CD4-positive, alpha-beta T cell (primary cell): ENCODE measurements around the gene DDX55. TPM values are rescaled to one million over a fixed set of nuclear protein-coding genes. Genes with fewer than 3 reads are reported as not detected.

Experiments
- ATAC-seq: fragments of 200-7000 bp; cut with Tn5 transposase; one replicate; pipeline ENCODE4 v1.10.0; 2022; ENCODE audit warnings: mild to moderate bottlenecking; ENCODE audit not compliant: poor library complexity
- CTCF ChIA-PET: fragments of 350-600 bp; sonication (Branson Sonifier 250); formaldehyde crosslinking; loops from one replicate; lab custom pipeline; 2021; ENCODE audit warnings: antibody characterized with exemption, inconsistent platforms; lab: Charles Lee
- POLR2A ChIA-PET: fragments of 350-600 bp; sonication (Branson Sonifier 250); formaldehyde crosslinking; loops from one replicate; lab custom pipeline; 2021; ENCODE audit warnings: antibody characterized with exemption, inconsistent platforms; lab: Charles Lee
- DNase-seq, 14 experiments: peaks; one replicate each; pipeline ENCODE4 v3.0.0-alpha.2; 2013 to 2020; ENCODE audit warnings: mixed read lengths in 2 of 14
- H3K27ac ChIP-seq, 2 donors: one replicate each; pipeline versions ENCODE4 v1.5.1 to v1.7.0; 2013; ENCODE audit warnings: low read length in 2 of 2, low read depth in 1 of 2, mild to moderate bottlenecking in 1 of 2
- H3K27me3 ChIP-seq, 2 experiments: 1 replicate in 1 of 2; 2 replicates in 1 of 2; pipeline versions ENCODE4 v1.6.1 to v1.7.0; 2013; ENCODE audit warnings: low read length in 2 of 2, control low read depth in 1 of 2, mild to moderate bottlenecking in 1 of 2, moderate library complexity in 1 of 2; ENCODE audit not compliant: insufficient read depth in 2 of 2, control insufficient read depth in 1 of 2
- H3K36me3 ChIP-seq: one replicate; pipeline ENCODE4 v1.6.1; 2013; ENCODE audit warnings: low read length, control low read depth; ENCODE audit not compliant: insufficient read depth
- H3K4me1 ChIP-seq: one replicate; pipeline ENCODE4 v1.6.1; 2013; ENCODE audit warnings: low read length, control low read depth; ENCODE audit not compliant: insufficient read depth
- H3K4me3 ChIP-seq: one replicate; pipeline ENCODE4 v1.5.1; 2013; ENCODE audit warnings: mild to moderate bottlenecking, low read length, moderate library complexity
- H3K9me3 ChIP-seq, 2 experiments: 1 replicate in 1 of 2; 2 replicates in 1 of 2; pipeline versions ENCODE4 v1.6.1 to v1.7.0; 2013; ENCODE audit warnings: low read length in 2 of 2, mild to moderate bottlenecking in 2 of 2, control low read depth in 1 of 2, moderate library complexity in 1 of 2; ENCODE audit not compliant: control insufficient read depth in 1 of 2, insufficient read depth in 1 of 2
- H3K27ac Mint-ChIP-seq: one replicate; pipeline ENCODE4 v1.8.0; 2020; ENCODE audit warnings: mixed read lengths
- H3K27me3 Mint-ChIP-seq: one replicate; pipeline ENCODE4 v1.8.0; 2021; ENCODE audit warnings: mixed read lengths
- H3K36me3 Mint-ChIP-seq: one replicate; pipeline ENCODE4 v1.8.0; 2021; ENCODE audit warnings: low read depth, mixed read lengths
- H3K4me1 Mint-ChIP-seq: one replicate; pipeline ENCODE4 v1.8.0; 2021; ENCODE audit warnings: low read depth, mixed read lengths
- H3K4me3 Mint-ChIP-seq: one replicate; pipeline ENCODE4 v1.8.0; 2020; ENCODE audit warnings: mild to moderate bottlenecking, mixed read lengths
- H3K9me3 Mint-ChIP-seq: one replicate; pipeline ENCODE4 v1.8.0; 2020; ENCODE audit warnings: mixed read lengths
- CTCF ChIP-seq: fragments of 200-600 bp; IDR thresholded peaks from one replicate; pipeline ENCODE4 v1.8.0; 2022; ENCODE audit warnings: antibody characterized with exemption, mild to moderate bottlenecking
- intact Hi-C, 2 experiments: fragments of 100-400 bp; cut with DNase I in 1 of 2; cut with micrococcal nuclease in 1 of 2; formaldehyde crosslinking; loops; one replicate each; pipeline versions ENCODE4 v1.15.1 to v1.9.0; 2023 to 2025; cut with DNase I, micrococcal nuclease
- total RNA-seq, 174 experiments: library from RNA in 2 of 174; stranded (reverse) in 2 of 174; gene quantifications; one replicate each; pipeline ENCODE4 v1.2.3 and lab custom pipeline; 2021 to 2026

DDX55 gene
- total RNA-seq, 2 experiments from 2014 or later = 33.3 to 37.1 TPM

DNA sequence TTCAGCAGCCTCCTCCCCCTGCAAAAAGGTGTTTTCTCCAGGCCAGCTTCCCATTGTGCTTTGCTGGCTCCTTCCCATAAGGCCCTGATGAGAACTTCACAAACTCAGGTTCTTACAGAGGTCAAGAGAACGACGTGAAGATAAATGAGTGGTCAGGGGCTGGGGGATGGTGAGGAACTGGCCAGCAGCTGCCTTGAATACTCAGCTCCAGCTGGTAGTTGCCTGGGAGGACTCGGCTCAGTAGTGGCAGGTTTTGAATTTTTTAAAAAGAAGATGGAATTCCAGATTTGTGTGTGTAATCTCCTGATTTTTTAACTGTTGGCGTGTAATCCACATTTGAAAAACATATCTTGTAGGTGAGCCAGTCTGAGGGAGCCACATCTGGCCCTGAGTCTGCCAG lies 5.9 kb downstream of the DDX55 start:
- Mint-ChIP-seq H3K4me1 (peaks cover 19% of the 10 kb centered on the region), H3K27me3 (no peaks in the 10 kb centered on the region), H3K4me3 (no peak overlapping the region), H3K9me3 (no peaks in the 10 kb centered on the region), H3K36me3 (peaks cover 83% of the 10 kb centered on the region), H3K27ac (no peak overlapping the region)
- H3K4me1 ChIP-seq = peaks cover 12% of the 10 kb centered on the region
- intact Hi-C loops = no loop called here
- H3K36me3 ChIP-seq = peaks cover 78% of the 10 kb centered on the region
- ChIA-PET CTCF (no interaction called here), POLR2A (interaction anchor here (1.2 kb wide), 1 partner anchor 25 kb away, joined by 3 read pairs; the partner anchor contains the start of gene EIF2B1)
- no peak overlapping the region for H3K4me3 ChIP-seq
- H3K9me3 ChIP-seq = no peaks in the 10 kb centered on the region
- ATAC-seq (no peak), DNase-seq (no peak)
- no peak overlapping the region for H3K27ac ChIP-seq
- no peaks in the 10 kb centered on the region for H3K27me3 ChIP-seq
- no peak for TF ChIP-seq CTCF

DNA sequence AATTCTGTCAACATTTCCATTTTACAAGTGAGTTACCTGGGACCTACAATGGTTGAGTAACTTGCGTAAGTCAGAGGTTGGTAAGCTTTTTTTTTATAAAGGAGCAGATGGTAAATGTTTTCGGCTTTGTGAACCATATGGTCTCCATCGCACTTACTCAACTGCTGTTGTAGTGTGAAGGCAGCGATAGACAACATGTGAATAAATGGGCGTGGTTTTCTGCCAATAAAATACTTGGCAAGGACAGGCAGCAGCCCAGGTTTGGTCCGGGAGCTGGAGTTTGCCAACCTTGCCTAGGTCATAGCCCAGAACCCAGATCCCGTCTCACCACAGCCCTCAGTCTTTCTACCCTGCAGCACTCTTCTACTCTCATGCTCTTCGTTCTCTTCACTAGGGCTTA lies 6.3 kb downstream of the DDX55 start:
- Histone ChIP-seq H3K9me3 (no peaks in the 10 kb centered on the region), H3K4me3 (no peak overlapping the region), H3K27ac (no peak overlapping the region), H3K4me1 (peaks cover 8% of the 10 kb centered on the region), H3K27me3 (no peaks in the 10 kb centered on the region), H3K36me3 (peaks cover 82% of the 10 kb centered on the region)
- Mint-ChIP-seq H3K27me3 (no peaks in the 10 kb centered on the region), H3K36me3 (peaks cover 83% of the 10 kb centered on the region), H3K9me3 (no peaks in the 10 kb centered on the region), H3K4me1 (peaks cover 14% of the 10 kb centered on the region), H3K27ac (no peak overlapping the region), H3K4me3 (no peak overlapping the region)
- intact Hi-C loops = no loop called here
- CTCF ChIA-PET = no interaction called here
- POLR2A ChIA-PET = interaction anchor here (1.2 kb wide), 1 partner anchor 25 kb away, joined by 3 read pairs; the partner anchor contains the start of gene EIF2B1
- DNase-seq (no peak), ATAC-seq (no peak)
- TF ChIP-seq CTCF = no peak

DNA sequence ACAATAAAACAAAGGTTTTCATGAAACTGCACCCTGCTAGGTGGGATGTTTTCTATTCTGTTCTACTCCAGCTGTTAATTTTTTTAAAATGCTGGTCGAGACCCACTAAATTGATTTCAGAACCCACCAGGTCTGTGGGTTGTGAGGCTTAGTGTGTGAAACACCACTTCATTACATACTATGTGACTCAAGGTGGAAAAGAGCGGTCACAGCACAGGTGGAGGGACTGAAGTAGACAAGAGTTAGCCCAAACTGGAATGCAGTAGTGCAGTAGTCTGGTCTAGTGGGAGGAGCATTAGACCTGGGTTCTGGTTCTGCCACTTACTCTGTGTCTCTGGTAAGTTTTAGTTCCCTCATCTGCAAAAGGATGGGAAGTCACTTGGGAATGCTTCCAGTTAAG lies 12.2 kb downstream of the DDX55 start:
- Mint-ChIP-seq H3K27me3 (no peaks in the 10 kb centered on the region), H3K9me3 (no peaks in the 10 kb centered on the region), H3K27ac (no peak overlapping the region), H3K4me3 (no peak overlapping the region), H3K4me1 (peaks cover 4% of the 10 kb centered on the region), H3K36me3 (peaks cover 92% of the 10 kb centered on the region)
- Histone ChIP-seq H3K4me3 (no peak overlapping the region), H3K4me1 (no peaks in the 10 kb centered on the region), H3K9me3 (no peaks in the 10 kb centered on the region), H3K27me3 (no peaks in the 10 kb centered on the region), H3K36me3 (peaks cover 88% of the 10 kb centered on the region), H3K27ac (no peak overlapping the region)
- intact Hi-C loops = loop anchor here in 1 of 2 experiments (10.0 kb wide), 1 partner anchor 569 kb away; no protein-coding TSS in a partner anchor
- TF ChIP-seq CTCF = no peak
- ATAC-seq = no peak
- ChIA-PET CTCF (no interaction called here), POLR2A (interaction anchor here (1.5 kb wide), 1 partner anchor 12 kb away, joined by 3 read pairs; the partner anchor contains the start of gene DDX55)
- no peak for DNase-seq
